ENCODE data around the gene YOD1. TPM values are rescaled to one million over a fixed set of nuclear protein-coding genes. Genes with fewer than 3 reads are reported as not detected.

The YOD1 gene
- total and polyA plus RNA-seq, 2 of the 13 experiments (the other 11 are each of a cell fraction or from before 2014, with no cell fraction given) = 3.4 to 9.1 TPM

DNA sequence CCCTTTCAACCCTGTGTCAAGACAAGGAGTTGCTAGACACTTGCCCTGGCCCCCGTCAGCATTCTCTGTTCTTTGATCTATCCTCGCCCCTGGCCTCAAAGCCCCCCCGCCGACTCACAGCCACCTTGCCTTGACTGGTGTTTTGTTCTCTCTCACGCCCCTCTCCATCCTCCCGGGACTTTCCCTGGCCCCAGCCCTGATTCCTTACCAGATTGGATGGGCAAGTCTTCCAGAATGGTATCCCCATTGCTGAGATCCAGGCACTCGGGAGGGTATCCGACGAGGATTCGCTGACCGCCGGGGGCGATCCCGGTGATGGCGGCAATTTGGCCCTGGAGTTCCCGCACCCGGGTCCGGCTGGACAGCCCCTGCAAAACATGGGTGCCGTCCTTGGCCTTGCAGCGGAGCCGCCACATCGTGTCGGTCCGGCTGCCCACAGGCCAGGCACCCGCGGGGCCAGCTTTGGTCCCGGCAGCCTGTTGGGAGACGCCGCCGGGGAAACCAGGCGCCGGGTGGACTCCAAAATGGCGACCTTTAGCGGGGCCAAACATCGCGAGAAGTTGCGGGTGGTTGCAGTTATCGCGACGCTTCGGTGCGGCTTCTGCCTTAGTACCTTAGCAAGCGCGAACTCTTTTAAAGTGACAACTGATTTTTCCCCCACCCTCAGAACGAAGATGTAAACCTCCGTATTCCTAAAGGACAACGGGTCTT is 373 bp downstream of the YOD1 start (continued):
- TF ChIP-seq, protein P1, sequence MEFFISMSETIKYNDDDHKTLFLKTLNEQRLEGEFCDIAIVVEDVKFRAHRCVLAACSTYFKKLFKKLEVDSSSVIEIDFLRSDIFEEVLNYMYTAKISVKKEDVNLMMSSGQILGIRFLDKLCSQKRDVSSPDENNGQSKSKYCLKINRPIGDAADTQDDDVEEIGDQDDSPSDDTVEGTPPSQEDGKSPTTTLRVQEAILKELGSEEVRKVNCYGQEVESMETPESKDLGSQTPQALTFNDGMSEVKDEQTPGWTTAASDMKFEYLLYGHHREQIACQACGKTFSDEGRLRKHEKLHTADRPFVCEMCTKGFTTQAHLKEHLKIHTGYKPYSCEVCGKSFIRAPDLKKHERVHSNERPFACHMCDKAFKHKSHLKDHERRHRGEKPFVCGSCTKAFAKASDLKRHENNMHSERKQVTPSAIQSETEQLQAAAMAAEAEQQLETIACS (CRISPR knock-in tag; IDR thresholded peaks at IDR 0.05) = no peak
- TF ChIP-seq ZNF101 (CRISPR knock-in tag; IDR thresholded peaks at IDR 0.05; ENCODE audit: borderline replicate concordance, low read depth) = no peak
- no peak for TF ChIP-seq GTF3A (CRISPR knock-in tag; conservative IDR thresholded peaks at IDR 0.05)
- TF ChIP-seq MEIS1 (CRISPR knock-in tag; IDR thresholded peaks at IDR 0.05; ENCODE audit: borderline replicate concordance) = no peak
- TF ChIP-seq ZNF605 (CRISPR knock-in tag; IDR thresholded peaks at IDR 0.05) = peak; percentile 23
- TF ChIP-seq ZBTB7B (CRISPR knock-in tag; IDR thresholded peaks at IDR 0.05) = 0 out of 2 replicates have a peak, but pooled peaks have one; percentile 43
- TF ChIP-seq KAT8 (CRISPR knock-in tag; IDR thresholded peaks at IDR 0.05) = peak; percentile 86
- TF ChIP-seq MAZ (IDR thresholded peaks at IDR 0.05; ENCODE audit: borderline replicate concordance, low read depth, low read length) = no peak
- TF ChIP-seq MAZ (CRISPR knock-in tag; IDR thresholded peaks at IDR 0.05; ENCODE audit: low read depth) = no peak
- TF ChIP-seq POLR2AphosphoS2 (IDR thresholded peaks at IDR 0.05; ENCODE audit: low read depth, low read length) = no peak
- TF ChIP-seq FOXM1 (CRISPR knock-in tag; IDR thresholded peaks at IDR 0.05) = no peak
- TF ChIP-seq, protein P2, sequence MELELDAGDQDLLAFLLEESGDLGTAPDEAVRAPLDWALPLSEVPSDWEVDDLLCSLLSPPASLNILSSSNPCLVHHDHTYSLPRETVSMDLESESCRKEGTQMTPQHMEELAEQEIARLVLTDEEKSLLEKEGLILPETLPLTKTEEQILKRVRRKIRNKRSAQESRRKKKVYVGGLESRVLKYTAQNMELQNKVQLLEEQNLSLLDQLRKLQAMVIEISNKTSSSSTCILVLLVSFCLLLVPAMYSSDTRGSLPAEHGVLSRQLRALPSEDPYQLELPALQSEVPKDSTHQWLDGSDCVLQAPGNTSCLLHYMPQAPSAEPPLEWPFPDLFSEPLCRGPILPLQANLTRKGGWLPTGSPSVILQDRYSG (CRISPR knock-in tag; IDR thresholded peaks at IDR 0.05) = no peak
- no peak for TF ChIP-seq MTF1 (CRISPR knock-in tag; IDR thresholded peaks at IDR 0.05)
- TF ChIP-seq, protein P3, sequence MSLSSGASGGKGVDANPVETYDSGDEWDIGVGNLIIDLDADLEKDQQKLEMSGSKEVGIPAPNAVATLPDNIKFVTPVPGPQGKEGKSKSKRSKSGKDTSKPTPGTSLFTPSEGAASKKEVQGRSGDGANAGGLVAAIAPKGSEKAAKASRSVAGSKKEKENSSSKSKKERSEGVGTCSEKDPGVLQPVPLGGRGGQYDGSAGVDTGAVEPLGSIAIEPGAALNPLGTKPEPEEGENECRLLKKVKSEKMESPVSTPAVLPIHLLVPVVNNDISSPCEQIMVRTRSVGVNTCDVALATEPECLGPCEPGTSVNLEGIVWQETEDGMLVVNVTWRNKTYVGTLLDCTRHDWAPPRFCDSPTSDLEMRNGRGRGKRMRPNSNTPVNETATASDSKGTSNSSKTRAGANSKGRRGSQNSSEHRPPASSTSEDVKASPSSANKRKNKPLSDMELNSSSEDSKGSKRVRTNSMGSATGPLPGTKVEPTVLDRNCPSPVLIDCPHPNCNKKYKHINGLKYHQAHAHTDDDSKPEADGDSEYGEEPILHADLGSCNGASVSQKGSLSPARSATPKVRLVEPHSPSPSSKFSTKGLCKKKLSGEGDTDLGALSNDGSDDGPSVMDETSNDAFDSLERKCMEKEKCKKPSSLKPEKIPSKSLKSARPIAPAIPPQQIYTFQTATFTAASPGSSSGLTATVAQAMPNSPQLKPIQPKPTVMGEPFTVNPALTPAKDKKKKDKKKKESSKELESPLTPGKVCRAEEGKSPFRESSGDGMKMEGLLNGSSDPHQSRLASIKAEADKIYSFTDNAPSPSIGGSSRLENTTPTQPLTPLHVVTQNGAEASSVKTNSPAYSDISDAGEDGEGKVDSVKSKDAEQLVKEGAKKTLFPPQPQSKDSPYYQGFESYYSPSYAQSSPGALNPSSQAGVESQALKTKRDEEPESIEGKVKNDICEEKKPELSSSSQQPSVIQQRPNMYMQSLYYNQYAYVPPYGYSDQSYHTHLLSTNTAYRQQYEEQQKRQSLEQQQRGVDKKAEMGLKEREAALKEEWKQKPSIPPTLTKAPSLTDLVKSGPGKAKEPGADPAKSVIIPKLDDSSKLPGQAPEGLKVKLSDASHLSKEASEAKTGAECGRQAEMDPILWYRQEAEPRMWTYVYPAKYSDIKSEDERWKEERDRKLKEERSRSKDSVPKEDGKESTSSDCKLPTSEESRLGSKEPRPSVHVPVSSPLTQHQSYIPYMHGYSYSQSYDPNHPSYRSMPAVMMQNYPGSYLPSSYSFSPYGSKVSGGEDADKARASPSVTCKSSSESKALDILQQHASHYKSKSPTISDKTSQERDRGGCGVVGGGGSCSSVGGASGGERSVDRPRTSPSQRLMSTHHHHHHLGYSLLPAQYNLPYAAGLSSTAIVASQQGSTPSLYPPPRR (CRISPR knock-in tag; IDR thresholded peaks at IDR 0.05; ENCODE audit: borderline replicate concordance) = no peak
- TF ChIP-seq ZNF891 (CRISPR knock-in tag; IDR thresholded peaks at IDR 0.05) = peak; percentile 76; the same call in 1 of the 2 replicates
- TF ChIP-seq MAFK (conservative IDR thresholded peaks at IDR 0.05 in 1 of 2, IDR thresholded peaks at IDR 0.05 in 1 of 2; ENCODE audit: low read length in 2 of 2) = no peak
- no peak for TF ChIP-seq REXO4 (CRISPR knock-in tag; IDR thresholded peaks at IDR 0.05; ENCODE audit: borderline replicate concordance)
- TF ChIP-seq ZNF367 (CRISPR knock-in tag; IDR thresholded peaks at IDR 0.05; ENCODE audit: borderline replicate concordance) = no peak
- peak; percentile 78; the same call in 1 of the 2 replicates for TF ChIP-seq ZNF543 (CRISPR knock-in tag; IDR thresholded peaks at IDR 0.05)
- peak; percentile 89 for TF ChIP-seq ZNF501 (CRISPR knock-in tag; IDR thresholded peaks at IDR 0.05)
- peak; percentile 80; the same call in 1 of the 2 replicates for TF ChIP-seq KMT2A (CRISPR knock-in tag; IDR thresholded peaks at IDR 0.05)
- TF ChIP-seq KLF16 (CRISPR knock-in tag; IDR thresholded peaks at IDR 0.05) = no peak
- TF ChIP-seq ZNF431 (CRISPR knock-in tag; IDR thresholded peaks at IDR 0.05; ENCODE audit: borderline replicate concordance, low read depth) = no peak
- TF ChIP-seq ZNF747 (CRISPR knock-in tag; IDR thresholded peaks at IDR 0.05; ENCODE audit: borderline replicate concordance) = no peak
